Stomach (tissue), 4 donors: ENCODE results near the gene HOXB7.

ENCODE experiments used
- CTCF ChIP-seq, 7 experiments: fragments of 450-650 bp in 4 of 7; fragments of 200-600 bp in 3 of 7; sonication (generic) in 3 of 7; IDR thresholded peaks; one replicate each; pipeline ENCODE4 v1.5.1; 2016 to 2019; ENCODE audit warnings: antibody characterized with exemption in 7 of 7, control low read depth in 2 of 7, mild to moderate bottlenecking in 1 of 7
- POLR2A ChIP-seq, 4 donors: fragments of 450-650 bp; IDR thresholded peaks; one replicate each; pipeline ENCODE4 v1.6.1; 2016; ENCODE audit warnings: antibody characterized with exemption in 4 of 4, control low read depth in 2 of 4, mild to moderate bottlenecking in 1 of 4, moderate library complexity in 1 of 4

GRCh38 chr17:48601207-48601538 is 9.6 kb downstream of the HOXB7 start:
- TF ChIP-seq CTCF (IDR thresholded peaks at IDR 0.05) (no peak), POLR2A (IDR thresholded peaks at IDR 0.05) (no peak)
